ENCODE measurements around the gene CD27.

- TF ChIP-seq, protein P1, sequence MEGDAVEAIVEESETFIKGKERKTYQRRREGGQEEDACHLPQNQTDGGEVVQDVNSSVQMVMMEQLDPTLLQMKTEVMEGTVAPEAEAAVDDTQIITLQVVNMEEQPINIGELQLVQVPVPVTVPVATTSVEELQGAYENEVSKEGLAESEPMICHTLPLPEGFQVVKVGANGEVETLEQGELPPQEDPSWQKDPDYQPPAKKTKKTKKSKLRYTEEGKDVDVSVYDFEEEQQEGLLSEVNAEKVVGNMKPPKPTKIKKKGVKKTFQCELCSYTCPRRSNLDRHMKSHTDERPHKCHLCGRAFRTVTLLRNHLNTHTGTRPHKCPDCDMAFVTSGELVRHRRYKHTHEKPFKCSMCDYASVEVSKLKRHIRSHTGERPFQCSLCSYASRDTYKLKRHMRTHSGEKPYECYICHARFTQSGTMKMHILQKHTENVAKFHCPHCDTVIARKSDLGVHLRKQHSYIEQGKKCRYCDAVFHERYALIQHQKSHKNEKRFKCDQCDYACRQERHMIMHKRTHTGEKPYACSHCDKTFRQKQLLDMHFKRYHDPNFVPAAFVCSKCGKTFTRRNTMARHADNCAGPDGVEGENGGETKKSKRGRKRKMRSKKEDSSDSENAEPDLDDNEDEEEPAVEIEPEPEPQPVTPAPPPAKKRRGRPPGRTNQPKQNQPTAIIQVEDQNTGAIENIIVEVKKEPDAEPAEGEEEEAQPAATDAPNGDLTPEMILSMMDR (IDR thresholded peaks at IDR 0.05; ENCODE audit: low read depth, low read length): no peak
- no peak for TF ChIP-seq EZH2phosphoT487 (IDR thresholded peaks at IDR 0.05; ENCODE audit: low read depth)
Measured at GRCh38 chr12:6493497-6494257, 48.9 kb downstream of the CD27 start, which contains the start of gene NCAPD2.
